WTC11 (cell line): ENCODE data around the gene PPFIBP2. TPM values are rescaled to one million over a fixed set of nuclear protein-coding genes. Genes with fewer than 3 reads are reported as not detected.

Source experiments
- ATAC-seq: fragments of 200-7000 bp; cut with Tn5 transposase; 2 replicates; pipeline ENCODE4 v1.10.0; 2021; ENCODE audit warnings: mild to moderate bottlenecking, moderate library complexity
- CTCF ChIA-PET: fragments of 300-600 bp; sonication (Branson Sonifier 250); formaldehyde crosslinking; loops from one replicate; lab custom pipeline; 2021; ENCODE audit warnings: antibody characterized with exemption; lab: Charles Lee
- POLR2A ChIA-PET: fragments of 350-600 bp; sonication (Branson Sonifier 250); formaldehyde crosslinking; loops from one replicate; lab custom pipeline; 2021; ENCODE audit warnings: antibody characterized with exemption; lab: Charles Lee
- DNase-seq: peaks from one replicate; pipeline ENCODE4 v3.0.0; 2021; ENCODE audit warnings: low spot score
- H3K27ac Mint-ChIP-seq: 2 replicates; pipeline ENCODE4 v1.8.0; 2021; ENCODE audit warnings: mixed read lengths
- H3K27me3 Mint-ChIP-seq: 2 replicates; pipeline ENCODE4 v1.8.0; 2021; ENCODE audit warnings: low read depth, mild to moderate bottlenecking, moderate library complexity, mixed read lengths
- H3K36me3 Mint-ChIP-seq: 2 replicates; pipeline ENCODE4 v1.8.0; 2021; ENCODE audit warnings: mixed read lengths
- H3K4me1 Mint-ChIP-seq: 2 replicates; pipeline ENCODE4 v1.8.0; 2022; ENCODE audit warnings: mixed read lengths
- H3K4me3 Mint-ChIP-seq: 2 replicates; pipeline ENCODE4 v1.8.0; 2021; ENCODE audit warnings: mild to moderate bottlenecking, moderate library complexity, mixed read lengths
- H3K9me3 Mint-ChIP-seq: 2 replicates; pipeline ENCODE4 v1.8.0; 2021; ENCODE audit warnings: mixed read lengths
- ARID4B ChIP-seq: sonication (generic); formaldehyde crosslinking; IDR thresholded peaks from 2 replicates; pipeline ENCODE4 v1.8.0; 2023; ENCODE audit warnings: missing genetic modification reagents, mild to moderate bottlenecking, borderline replicate concordance
- ATF6 ChIP-seq: sonication (generic); formaldehyde crosslinking; IDR thresholded peaks from 2 replicates; pipeline ENCODE4 v1.8.1; 2023; ENCODE audit warnings: mild to moderate bottlenecking, missing genetic modification reagents
- CREB1 ChIP-seq: sonication (generic); formaldehyde crosslinking; IDR thresholded peaks from 2 replicates; pipeline ENCODE4 v1.8.0; 2023; ENCODE audit warnings: mild to moderate bottlenecking, missing genetic modification reagents
- E2F5 ChIP-seq: sonication (generic); formaldehyde crosslinking; IDR thresholded peaks from 2 replicates; pipeline ENCODE4 v1.8.1; 2022; ENCODE audit warnings: mild to moderate bottlenecking, moderate library complexity, missing genetic modification reagents
- ERG ChIP-seq: fragments of 250-450 bp; sonication (Bioruptor Pico); IDR thresholded peaks from 2 replicates; pipeline ENCODE4 v1.8.0; 2021; ENCODE audit warnings: mild to moderate bottlenecking
- GABPB1 ChIP-seq: sonication (generic); formaldehyde crosslinking; IDR thresholded peaks from 2 replicates; pipeline ENCODE4 v1.8.1; 2023; ENCODE audit warnings: mild to moderate bottlenecking, missing genetic modification reagents
- JAZF1 ChIP-seq: fragments of 250-450 bp; sonication (Bioruptor Pico); IDR thresholded peaks from 2 replicates; pipeline ENCODE4 v1.9.0; 2021; ENCODE audit warnings: moderate library complexity, mild to moderate bottlenecking, inconsistent platforms
- NR1H2 ChIP-seq: sonication (generic); formaldehyde crosslinking; IDR thresholded peaks from 2 replicates; pipeline ENCODE4 v1.9.0; 2021; ENCODE audit warnings: mild to moderate bottlenecking, moderate library complexity, missing genetic modification reagents
- NR2C2 ChIP-seq: sonication (generic); formaldehyde crosslinking; IDR thresholded peaks from 2 replicates; pipeline ENCODE4 v1.8.0; 2022; ENCODE audit warnings: mild to moderate bottlenecking, missing genetic modification reagents
- ZBTB21 ChIP-seq: sonication (generic); formaldehyde crosslinking; IDR thresholded peaks from 2 replicates; pipeline ENCODE4 v1.8.1; 2023; ENCODE audit warnings: mild to moderate bottlenecking, missing genetic modification reagents, borderline replicate concordance
- ZNF423 ChIP-seq: fragments of 250-450 bp; sonication (Bioruptor Pico); IDR thresholded peaks from 2 replicates; pipeline ENCODE4 v2.1.2; 2022; ENCODE audit warnings: mild to moderate bottlenecking, moderate library complexity
- ZNF532 ChIP-seq: fragments of 250-450 bp; sonication (Bioruptor Pico); IDR thresholded peaks from 2 replicates; pipeline ENCODE4 v1.9.0; 2021; ENCODE audit warnings: mild to moderate bottlenecking, borderline replicate concordance
- total RNA-seq: library from RNA; stranded (reverse); gene quantifications from 3 replicates; pipeline ENCODE4 v1.2.3, GENCODE V29; 2021

PPFIBP2 gene
- total RNA-seq, 1 experiment from 2014 or later: 21.4 TPM

GRCh38 chr11:7667460-7667859 is 153.7 kb downstream of the PPFIBP2 start:
- no peak; the same call in 1 of the 2 replicates for ATAC-seq
- peaks cover 7% of the 10 kb centered on the region; the same call in 1 of the 2 replicates for H3K27me3 Mint-ChIP-seq

GRCh38 chr11:7668464-7668863 is 154.7 kb downstream of the PPFIBP2 start:
- Mint-ChIP-seq H3K36me3 (peaks cover 54% of the 10 kb centered on the region), H3K27ac (no peak overlapping the region)
- CTCF ChIA-PET: interaction anchor here (0.5 to 3.7 kb wide), 4 partner anchors 11 to 124 kb away, joined by 3 to 13 read pairs (median 7); no protein-coding TSS in a partner anchor

More at GRCh38 chr11:7667460-7667859, 153.7 kb downstream of the PPFIBP2 start:
- H3K4me1 Mint-ChIP-seq: peaks cover 9% of the 10 kb centered on the region; the same call in 1 of the 2 replicates
- POLR2A ChIA-PET: no interaction called here
- H3K9me3 Mint-ChIP-seq: peaks cover 13% of the 10 kb centered on the region
- H3K4me3 Mint-ChIP-seq: no peak overlapping the region
- CTCF ChIA-PET: interaction anchor here (0.8 to 3.7 kb wide), 7 partner anchors 10 to 319 kb away, joined by 3 to 34 read pairs (median 4); partner anchors contain the start of gene EIF3F
- no peak for DNase-seq
- peaks cover 59% of the 10 kb centered on the region for H3K36me3 Mint-ChIP-seq
- TF ChIP-seq ZNF423 (CRISPR knock-in tag) (peak; percentile 88), ERG (CRISPR knock-in tag) (no peak)
- H3K27ac Mint-ChIP-seq: no peak overlapping the region

More at GRCh38 chr11:7668464-7668863, 154.7 kb downstream of the PPFIBP2 start:
- ATAC-seq: no peak
- Mint-ChIP-seq H3K4me1 (peaks cover 13% of the 10 kb centered on the region), H3K9me3 (peaks cover 13% of the 10 kb centered on the region), H3K4me3 (no peak overlapping the region), H3K27me3 (peaks cover 3% of the 10 kb centered on the region; the same call in 1 of the 2 replicates)
- TF ChIP-seq GABPB1 (CRISPR knock-in tag) (no peak), ZNF532 (CRISPR knock-in tag) (no peak), JAZF1 (CRISPR knock-in tag) (no peak), CREB1 (CRISPR knock-in tag) (no peak), ZBTB21 (no peak), ARID4B (no peak), NR1H2 (no peak), NR2C2 (CRISPR knock-in tag) (no peak), E2F5 (no peak), ATF6 (no peak)
- DNase-seq: no peak
- POLR2A ChIA-PET: no interaction called here
